GM18861 (cell line): ENCODE measurements around the gene PGBD5.
"Not testable (repeated sequence)": the region's sequence is repeated elsewhere in the genome, so short reads cannot be mapped to it uniquely, and the experiment has no call there.

Experiments
- ATAC-seq: cut with Tn5 transposase; IDR thresholded peaks from one replicate; pipeline ENCODE4 v1.9.1; 2021; ENCODE audit not compliant: unreplicated experiment

The PGBD5 gene

DNA sequence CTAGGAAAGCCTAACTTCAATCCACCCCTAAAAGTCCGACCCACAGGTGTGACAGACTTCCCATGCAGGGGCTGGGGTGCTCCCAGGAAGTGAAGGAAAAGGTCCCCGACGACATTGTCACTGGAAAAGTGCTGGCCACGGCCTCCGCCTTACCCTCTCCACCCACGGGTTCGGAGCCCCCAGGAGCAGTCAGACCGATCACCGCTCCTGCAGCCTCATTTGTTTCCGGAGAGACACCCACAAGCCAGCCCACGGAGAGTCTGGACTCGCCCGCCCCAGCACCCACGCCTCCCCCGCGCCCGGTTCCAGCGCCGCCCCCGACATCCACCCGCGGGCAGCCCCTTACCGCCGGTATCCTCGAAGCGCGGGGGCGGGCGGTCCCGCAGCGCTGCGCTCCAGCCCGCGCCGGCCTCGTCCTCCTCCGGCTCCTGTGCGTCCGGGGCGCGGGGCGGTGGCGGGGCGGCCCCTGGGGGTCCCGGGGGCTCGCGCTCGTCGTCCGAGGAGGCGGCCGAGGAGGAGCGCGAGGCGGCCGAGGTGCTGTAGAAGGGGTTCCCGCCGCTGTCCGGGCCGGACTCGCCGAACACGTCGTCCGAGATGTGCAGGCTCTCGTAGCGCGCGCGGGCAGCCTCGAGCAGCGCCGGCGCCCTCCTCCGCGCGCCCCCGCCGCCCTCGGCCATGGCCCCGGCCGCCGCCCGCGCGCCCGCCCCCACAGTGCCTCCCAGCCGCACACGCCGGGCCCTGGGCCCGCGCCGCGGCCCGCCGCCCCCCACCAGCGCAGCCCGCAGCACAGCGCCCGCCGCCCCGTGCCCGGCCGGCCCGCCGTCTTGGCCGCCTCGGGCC lies 660 bp downstream of the PGBD5 start:
- ATAC-seq: no peak

DNA sequence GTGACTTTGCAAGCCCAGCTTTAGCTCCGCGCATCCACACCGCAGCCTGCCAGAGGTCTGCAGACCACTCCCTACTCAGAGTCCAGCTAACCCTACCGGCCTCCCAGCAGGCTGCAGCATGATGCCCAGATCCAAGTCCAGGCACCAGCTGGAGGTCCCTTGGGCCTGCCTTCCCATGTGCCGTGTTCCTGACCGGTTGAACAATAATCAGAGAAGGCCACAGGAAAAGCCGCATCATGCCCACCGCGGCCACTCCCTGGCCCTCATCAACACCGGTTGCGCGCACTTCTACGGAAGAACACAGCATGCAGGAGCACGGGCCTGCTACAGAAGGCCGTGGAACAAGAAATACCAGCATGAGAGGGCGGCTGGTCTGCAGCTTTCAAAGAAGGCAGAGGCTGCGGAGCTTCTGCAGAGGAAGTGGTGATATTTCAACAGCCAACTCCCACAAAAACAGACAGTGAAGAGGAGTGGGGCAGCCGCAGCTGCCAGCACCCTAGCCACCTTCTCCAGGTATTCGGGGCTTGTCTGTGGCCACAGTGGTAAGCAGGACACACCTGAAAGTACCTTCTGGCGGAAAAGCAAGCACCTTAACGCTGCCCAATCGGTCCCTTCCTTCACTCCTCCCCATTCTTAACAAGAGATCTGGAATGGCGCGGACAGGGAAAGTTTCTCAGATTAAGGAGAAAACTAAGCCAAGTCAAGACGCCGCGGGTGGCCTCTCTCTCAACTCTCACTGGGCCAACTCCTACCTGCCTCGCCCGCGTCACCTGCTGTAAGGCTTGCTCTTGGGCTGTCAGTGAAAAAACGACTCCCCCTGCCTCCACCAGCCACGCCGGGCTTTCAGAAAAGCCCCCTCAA lies 1.5 kb downstream of the PGBD5 start:
- no peak for ATAC-seq

DNA sequence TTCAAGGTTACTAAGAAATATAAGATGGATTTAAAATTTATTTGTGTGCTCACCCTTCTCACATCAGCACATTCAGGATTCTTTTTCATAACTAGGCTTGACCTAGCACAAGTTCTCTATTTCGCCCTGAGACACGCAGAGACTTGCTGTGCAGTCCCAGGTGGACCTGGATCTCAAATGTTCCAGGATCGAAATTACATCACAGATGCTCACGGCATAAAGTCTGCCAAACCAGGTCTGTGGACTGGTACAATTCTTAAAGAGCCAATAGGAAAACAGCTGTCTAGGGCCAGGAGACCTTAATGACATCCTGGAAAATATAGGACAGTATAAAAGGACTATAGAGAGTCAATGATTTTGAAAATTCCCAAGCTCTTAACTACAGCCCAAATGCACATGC lies 2.2 kb downstream of the PGBD5 start:
- no peak for ATAC-seq

DNA sequence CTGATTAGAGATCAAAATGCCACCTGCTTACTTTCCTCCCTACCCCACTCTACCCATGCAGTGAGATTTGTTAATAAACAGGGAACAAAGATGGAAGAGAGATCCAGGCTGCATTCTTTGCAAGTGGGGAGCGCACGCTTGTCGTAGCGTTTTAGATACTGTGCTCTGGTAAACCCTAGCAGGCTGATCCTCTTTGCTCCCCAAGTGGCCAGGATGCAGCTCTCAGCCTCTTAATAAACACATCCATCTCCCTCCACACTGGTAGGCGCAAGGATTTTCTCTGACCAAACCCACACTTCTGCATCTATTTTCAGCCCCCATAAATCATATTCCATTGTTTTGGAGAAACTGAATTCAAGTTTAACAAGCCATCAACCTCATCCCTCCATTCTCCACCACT lies 2.9 kb downstream of the PGBD5 start:
- ATAC-seq: no peak

DNA sequence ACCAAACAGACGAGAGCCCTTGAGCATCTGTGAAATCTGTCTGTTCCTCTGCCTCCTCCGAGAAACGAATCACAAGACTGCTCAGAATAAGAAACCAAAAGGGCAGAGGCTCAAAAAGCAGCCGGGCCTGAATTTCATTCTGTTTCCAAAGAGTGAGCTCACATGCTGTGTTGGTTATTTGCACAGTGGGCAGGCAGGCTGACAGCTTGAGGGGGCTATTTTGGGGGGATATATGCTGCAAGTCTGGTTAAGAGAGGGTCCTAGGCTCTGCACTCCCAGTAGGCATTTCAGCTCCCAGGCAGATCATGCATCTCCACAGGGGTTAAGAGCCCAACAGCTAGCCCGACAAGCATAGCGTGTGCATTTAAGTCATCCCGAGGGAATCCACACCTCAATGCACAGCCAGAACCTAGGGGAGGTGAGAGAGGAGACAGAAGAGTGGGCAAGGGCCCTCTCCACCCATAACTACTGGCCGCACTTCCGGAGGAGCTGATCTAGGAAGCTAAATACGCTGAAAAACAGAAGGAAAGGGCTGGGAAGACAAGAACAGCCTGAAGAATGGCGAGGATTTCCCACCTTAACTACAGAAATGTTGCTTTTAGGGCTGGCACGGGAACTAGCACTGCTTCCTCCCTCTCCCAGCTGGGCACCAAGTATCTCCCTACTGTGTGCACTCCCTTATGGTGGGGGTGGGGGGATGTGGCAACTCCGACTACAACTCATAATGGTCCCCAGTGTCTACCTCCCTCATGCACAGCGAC lies 3.7 kb downstream of the PGBD5 start:
- ATAC-seq: no peak

DNA sequence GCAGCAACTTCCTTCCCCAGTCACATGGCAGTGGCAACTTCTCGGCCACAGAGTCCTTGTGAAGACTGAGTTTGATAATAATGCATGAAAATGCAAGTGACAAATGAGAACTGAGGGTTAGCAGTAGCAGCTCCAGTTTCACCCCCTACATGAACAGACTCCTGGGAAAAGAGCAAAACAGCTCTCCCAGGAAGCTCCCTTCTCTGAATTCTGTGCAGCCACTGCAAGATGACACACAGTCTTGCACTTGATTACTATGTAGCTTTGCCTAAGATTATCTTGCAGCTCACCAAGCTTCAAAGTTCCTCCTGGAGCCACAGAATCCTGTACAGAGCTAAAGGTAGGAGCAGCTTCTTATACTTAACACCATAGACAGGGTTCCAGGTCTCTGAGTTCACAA lies 4.7 kb downstream of the PGBD5 start:
- ATAC-seq: no peak

DNA sequence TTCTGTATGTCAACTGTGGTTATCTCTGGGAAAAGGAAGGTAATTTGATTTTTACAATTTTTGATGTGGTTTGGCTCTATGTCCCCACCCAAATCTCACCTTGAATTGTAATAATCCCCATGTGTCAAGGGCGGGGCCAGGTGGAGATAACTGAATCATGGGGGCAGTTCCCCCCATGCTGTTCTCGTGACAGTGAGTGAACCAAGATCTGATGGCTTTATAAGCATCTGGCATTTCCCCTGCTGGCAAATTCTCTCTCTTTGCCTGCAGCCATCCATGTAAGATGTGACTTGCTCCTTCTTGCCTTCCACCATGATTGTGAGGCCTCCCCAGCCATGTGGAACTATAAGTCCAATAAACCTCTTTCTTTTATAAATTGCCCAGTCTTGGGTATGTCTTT lies 5.8 kb downstream of the PGBD5 start:
- ATAC-seq: not testable (repeated sequence)

DNA sequence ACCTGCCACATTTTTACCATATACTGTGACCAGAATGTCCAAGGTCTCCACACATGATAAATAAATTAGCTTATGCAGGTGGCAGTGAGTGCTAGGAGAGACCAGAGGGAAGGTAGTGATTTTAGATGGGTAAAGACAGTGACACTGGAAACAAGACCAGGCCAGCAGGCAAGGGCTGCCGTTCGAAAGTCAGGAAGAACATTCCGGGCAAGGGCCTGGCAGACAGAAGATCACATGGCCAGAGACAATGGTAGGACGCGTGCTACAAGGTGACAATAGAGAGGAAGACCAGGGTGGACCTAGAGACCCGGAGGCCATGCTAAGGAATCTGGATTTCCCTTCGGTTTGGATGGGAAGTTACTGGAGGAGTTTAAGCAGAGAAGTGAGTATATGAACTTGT lies 9.7 kb downstream of the PGBD5 start:
- ATAC-seq: no peak

DNA sequence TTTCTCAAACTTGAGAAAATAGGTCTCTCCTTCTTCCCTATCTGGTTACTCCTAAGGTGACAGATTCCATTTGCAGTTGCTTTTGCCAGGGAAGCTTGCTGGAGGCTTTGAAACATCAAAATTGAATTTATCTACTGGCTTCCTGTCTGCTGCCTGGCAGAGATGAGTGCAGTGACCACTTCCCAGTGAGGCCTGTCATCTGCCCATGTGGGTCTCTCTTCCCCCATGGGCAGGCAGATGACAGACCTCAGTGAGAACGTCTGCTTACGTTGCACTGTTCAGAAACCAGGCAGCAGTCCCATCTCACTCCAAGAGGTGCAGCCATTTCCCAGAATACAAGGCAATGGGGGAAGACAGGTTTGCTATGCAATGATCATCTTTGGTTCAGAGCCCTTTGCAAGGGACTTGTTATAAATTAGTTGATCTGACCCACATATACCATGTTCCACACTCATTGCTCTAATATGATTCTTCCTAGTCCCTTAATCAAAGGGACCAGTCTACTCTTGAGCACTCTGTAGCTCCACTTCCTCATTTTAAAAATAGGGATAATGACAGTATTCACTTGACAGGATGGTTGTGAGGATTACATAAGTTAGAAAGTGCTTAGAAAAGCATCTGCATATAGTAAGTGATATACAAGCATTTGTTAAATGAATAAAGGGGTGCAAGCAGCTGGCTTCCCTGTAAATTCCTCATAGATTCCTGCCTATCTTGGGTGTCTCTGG lies 10.6 kb downstream of the PGBD5 start:
- ATAC-seq: no peak

DNA sequence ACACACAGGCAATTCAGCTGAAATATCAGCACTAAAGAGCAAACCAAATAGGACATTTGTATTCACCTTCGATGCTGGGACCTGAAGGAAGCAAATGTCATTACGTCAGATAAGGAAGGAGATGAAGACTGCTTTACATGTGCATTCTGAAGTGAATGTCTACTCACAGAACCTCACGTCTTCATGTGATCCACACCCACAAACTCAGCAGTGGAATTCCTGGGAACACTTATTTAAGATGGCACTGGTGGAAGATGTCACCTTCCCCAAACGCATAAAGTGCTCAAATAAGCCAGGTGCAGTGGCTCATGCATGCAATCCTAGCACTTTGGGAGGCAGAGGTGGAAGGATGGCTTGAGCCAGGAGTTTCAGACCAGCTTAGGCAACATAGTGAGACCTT lies 11.4 kb downstream of the PGBD5 start:
- ATAC-seq: no peak

DNA sequence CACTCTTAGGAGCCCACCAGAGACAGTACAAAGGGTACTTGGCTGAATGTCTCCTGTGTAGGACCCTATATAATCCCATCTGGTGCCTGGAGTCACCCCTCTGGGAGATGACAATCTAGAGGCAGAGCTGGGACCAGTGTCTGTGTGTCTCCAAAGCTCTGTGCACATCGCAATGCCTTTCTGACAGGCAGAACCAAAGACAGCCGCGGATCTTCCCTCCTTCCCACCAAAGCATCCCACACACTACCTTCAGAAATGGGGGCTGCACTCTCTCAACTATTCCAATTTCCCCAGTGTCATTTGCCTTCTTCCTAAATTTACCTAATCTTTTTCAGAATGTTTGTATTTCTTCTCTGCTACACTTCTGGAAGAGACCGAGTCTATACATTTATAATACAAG lies 12.0 kb downstream of the PGBD5 start:
- no peak for ATAC-seq

DNA sequence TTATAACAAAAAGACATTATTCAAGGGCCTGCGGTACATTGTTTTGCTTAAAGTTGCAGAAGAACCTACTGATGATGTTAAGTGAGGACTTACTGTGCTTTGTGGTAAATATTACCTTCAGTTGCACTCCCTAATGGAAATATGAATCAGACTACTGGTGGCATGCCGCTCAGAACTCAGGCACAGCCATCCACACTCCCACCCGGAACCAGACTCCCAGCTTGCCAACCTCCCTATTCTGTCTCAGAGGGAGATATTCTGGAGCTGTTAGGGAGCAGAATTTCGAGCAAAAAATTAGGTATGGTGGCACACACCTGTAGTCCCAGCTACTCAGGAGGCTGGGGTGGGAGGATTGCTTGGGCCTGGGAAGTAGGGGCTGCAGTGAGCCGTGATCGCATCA lies 13.1 kb downstream of the PGBD5 start:
- ATAC-seq: no peak

DNA sequence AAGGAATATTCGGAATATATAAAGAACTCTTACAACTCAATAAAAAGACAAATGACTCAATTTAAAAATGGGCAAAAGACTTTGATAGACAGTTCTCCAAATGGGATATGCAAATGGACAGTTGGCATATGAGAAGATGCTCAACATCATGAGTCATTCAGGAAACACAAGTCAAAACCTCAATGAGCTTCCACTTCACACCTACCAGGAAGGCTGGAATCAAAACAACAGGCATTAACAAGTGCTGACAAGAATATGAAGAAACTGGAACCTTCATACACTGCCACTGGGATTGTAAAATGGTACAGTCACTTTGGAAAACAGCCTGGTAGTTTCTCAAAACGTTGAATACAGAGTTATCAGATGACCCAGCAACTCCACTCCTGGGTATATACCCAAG lies 17.2 kb downstream of the PGBD5 start:
- no peak for ATAC-seq

DNA sequence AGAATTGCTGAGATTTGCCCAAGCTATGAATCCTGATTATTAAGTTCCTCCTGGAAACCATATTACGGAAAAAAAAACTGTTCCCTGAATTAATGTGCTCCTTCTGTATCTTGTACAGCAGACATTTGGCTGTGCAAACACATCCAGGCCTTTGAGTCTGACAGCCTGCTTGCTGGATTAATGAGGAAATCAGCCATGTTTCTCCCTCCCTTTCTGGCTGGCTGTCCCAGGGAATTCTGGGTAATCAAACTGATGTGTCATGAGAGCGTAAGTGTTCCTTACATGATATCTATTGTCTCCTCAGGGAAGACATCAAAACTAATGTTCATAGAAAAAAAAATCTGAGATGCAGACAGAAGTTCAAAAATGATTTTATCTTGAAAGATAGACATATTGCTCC lies 18.8 kb downstream of the PGBD5 start:
- ATAC-seq: no peak

DNA sequence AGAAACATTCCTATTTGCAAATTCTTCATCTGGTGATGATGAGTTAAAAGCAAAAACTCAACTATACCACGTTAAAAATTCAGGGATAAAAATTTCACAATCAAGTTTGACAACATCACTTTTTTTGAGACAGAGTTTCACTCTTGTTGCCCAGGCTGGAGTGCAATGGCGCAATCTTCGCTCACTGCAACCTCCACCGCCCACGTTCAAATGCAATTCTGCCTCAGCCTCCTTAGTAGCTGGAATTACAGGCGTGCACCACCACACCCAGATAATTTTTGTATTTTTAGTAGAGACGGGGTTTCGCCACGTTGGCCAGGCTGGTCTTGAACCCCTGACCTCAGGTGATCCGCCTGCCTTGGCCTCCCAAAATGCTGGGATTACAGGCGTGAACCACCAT lies 19.4 kb downstream of the PGBD5 start:
- not testable (repeated sequence) for ATAC-seq

DNA sequence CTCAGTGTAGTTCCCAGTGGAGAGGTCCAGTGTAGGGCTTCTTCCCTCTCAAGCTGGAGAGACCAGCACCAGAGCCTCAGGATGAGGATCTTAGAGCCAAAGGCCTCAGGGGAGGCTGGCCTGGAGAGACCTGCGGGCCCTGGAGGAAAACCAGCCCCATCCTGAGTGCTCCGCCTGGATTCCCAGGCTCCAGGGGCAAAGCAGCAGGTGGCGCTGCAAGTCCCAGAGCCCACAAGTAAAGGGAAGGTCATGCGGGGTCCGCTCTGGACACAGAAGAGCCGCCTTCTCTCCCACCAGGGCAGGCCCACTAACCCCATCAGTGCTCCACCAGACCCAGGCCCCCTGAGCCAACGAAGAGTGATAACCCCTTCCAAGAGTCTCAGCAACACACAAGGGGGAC lies 22.7 kb downstream of the PGBD5 start:
- no peak for ATAC-seq

DNA sequence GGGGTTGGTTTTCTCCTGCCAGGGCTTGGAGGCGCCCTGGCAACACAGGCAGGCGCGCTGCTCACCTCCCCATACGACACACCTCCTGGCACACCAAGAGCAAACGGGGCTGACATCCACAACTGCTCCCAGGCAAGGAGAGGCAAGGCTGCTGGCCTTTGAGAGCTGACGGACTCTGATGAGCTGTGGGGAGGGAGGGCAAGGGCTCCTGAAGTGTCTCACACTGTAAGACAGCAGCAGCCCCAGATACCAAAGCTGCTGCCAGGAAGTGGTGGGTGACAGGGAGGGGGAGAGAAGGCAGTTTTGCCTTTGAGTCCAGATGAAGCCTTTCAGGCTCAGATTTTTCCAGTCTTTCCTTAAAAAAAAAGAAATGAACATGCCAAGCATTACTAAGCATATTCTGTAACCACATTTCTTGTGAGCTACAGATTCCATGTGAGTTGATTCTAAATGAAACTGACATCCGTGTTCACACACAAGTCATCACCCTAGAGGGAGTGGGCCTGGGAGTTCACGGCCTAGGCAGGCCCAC lies 24.3 kb downstream of the PGBD5 start:
- ATAC-seq: no peak

DNA sequence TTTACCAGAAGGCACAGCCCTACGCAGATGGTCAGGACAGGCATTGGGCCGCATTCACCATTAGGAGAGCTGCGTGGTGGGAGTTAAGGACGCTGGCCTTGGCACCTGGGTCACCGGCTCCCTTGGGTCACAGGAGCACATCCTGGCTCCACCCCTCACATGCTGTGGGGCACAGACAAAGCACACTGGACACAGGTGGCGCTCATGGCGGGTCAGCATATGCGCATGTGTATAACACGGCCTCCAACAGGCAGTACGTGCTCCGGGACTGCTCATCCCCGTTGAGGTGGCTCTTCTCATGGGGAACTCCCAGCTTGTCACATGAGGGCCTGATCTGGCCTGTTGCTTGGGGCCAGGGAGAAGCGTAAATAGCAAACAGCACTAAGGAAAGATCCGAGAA lies 25.0 kb downstream of the PGBD5 start:
- ATAC-seq: no peak

DNA sequence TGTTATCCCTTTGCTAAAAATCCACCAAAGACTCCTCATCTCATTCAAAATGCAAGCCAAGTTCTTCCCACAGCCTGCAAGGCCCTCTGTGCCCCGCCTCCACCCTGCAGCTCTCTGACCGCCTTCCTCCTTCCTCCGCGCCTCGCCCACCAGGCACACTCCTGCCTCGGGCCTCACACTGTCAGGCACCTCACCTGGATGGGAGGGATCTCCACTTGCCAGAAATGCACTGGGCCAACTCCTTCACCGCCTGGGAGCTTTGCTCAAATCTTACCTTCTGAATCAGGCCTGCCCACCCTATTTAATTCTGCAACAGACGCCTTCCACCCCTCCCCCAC lies 26.2 kb downstream of the PGBD5 start:
- ATAC-seq: no peak

DNA sequence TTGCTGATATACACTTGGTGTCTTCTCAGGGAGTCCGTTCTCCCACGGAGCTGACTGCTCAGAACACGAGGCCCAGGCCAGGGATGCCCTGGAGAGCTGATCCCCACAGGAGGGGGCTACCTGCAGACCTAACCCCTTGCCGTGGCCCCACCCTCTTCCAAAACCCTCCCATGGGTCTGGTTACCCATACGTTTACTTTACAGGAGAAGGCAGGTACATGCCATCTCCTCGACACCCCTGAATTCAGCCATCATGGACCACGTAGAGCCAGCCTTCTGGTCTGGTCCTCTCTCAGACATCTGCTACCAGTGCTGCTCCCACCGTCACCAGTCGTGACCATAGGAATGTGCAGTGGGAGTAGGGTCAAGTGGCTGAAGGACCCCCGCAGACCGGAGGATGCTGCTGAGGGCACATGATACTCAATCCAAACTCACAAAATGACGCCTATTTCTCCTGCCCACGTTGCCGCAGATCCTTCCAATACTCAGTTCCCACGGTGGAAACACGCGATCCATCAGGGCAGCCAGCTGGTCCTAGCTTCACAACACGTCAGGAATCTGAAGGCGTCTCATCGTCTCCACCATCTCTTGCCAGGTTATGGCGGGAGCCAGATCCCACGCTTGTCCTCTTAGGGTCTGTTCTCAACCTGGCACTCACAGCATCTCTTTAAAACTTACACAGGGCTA lies 26.7 kb downstream of the PGBD5 start:
- no peak for ATAC-seq
